ENCODE measurements around the gene KIRREL3. TPM values are rescaled to one million over a fixed set of nuclear protein-coding genes. Genes with fewer than 3 reads are reported as not detected.

The KIRREL3 gene
- total RNA-seq, 2 donors from 2014 or later, result 0.61 to 0.64 TPM

DNA sequence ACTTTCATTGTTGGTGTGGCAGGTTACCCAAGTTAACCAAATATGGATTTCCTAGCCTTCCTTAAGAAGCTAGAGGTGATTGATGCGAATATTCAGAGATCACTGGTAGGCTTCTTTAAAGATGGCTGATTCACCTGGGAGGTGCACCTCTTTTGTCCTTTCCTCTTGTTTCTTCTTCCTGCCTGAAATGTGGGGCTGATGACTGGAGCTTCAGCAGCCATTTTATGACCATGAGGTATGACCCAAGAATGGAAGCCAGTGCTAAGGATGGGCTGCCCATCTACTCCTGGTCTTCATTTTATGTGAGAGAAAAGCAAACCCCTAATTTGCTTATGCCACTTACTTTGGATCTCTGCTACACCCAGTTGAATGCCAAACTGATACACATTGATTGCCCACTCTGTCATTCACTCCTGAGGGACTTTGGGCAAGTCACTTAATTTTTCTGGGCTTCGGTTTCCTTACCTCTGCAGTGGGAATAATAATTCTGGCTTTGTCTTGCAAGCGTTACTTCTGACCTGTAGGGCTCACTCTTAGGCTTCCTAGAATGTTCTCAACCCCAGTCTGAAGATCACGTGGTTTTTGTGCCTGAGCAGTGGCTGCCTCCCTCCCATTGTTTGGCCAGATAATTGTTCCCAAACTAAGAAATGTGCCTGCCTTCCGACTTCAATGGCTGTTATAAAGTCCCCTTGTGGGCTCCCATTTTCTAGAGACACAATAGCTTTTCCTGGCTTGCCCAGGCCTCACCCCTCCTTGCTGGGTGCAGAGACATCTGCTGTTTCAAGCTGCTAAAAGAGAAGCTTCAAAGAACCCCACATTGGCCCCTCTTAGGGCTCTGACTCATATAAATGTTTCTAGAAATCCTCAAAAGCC lies 402.0 kb downstream of the KIRREL3 start:
- Histone ChIP-seq H3K9ac (ENCODE audit: low read depth in 2 of 2, low read length in 2 of 2) (no peak overlapping the region), H3K4me1 (no peaks in the 10 kb centered on the region), H3K4me3 (no peak overlapping the region), H3K9me3 (no peaks in the 10 kb centered on the region), H3K27me3 (no peaks in the 10 kb centered on the region), H3K36me3 (no peaks in the 10 kb centered on the region), H3K27ac (no peak overlapping the region)
- intact Hi-C loops (cut with DNase I), result no loop called here
- TF ChIP-seq, protein P1, sequence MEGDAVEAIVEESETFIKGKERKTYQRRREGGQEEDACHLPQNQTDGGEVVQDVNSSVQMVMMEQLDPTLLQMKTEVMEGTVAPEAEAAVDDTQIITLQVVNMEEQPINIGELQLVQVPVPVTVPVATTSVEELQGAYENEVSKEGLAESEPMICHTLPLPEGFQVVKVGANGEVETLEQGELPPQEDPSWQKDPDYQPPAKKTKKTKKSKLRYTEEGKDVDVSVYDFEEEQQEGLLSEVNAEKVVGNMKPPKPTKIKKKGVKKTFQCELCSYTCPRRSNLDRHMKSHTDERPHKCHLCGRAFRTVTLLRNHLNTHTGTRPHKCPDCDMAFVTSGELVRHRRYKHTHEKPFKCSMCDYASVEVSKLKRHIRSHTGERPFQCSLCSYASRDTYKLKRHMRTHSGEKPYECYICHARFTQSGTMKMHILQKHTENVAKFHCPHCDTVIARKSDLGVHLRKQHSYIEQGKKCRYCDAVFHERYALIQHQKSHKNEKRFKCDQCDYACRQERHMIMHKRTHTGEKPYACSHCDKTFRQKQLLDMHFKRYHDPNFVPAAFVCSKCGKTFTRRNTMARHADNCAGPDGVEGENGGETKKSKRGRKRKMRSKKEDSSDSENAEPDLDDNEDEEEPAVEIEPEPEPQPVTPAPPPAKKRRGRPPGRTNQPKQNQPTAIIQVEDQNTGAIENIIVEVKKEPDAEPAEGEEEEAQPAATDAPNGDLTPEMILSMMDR (IDR thresholded peaks at IDR 0.05), result no peak
- no peak for DNase-seq

DNA sequence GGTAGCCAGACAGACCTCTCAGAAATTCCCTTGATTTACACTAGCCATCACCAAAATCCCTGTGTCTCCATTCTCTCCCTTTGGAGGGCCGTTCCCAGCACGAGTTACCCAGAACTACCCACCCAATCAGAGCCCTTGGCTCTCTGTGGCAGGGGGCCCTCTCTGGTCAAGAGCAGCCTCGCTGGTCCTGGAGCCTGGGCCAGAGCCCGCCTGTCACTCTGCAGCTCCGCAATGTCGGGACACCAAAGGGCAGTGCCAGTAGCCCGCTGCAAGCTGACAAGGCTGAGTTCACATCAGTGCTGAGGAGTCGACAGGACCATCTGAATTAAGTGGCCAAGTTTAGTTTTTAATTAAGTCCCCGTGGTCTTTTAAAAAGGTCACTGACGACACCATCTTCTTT lies 403.5 kb downstream of the KIRREL3 start:
- DNase-seq, result no peak
- Histone ChIP-seq H3K36me3 (no peaks in the 10 kb centered on the region), H3K9me3 (no peaks in the 10 kb centered on the region), H3K27me3 (no peaks in the 10 kb centered on the region), H3K27ac (no peak overlapping the region), H3K4me1 (no peaks in the 10 kb centered on the region), H3K4me3 (no peak overlapping the region), H3K9ac (ENCODE audit: low read depth in 2 of 2, low read length in 2 of 2) (no peak overlapping the region)
- intact Hi-C loops (cut with DNase I), result no loop called here
- TF ChIP-seq, protein P1 (IDR thresholded peaks at IDR 0.05), result no peak

DNA sequence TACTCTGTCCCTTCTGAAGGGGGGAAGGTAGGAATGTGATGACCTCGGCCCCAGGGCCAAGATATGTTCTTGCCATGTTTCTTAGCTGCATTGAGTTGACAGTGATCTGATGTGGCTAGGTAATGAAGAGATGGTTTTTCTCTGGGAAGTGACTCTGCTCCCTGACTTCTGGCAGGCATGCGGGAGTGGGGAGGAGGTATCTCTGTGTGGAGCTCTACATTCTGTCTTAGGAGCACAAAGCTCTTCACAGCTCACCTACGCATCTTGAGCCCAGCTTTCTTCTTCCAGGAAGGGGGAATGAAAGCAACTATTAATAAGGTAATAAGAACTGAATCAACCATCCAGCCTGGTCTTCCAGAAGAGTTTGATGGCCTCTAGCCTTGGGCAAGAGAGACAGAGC lies 404.1 kb downstream of the KIRREL3 start:
- DNase-seq, result no peak
- Histone ChIP-seq H3K27ac (no peak overlapping the region), H3K9me3 (no peaks in the 10 kb centered on the region), H3K36me3 (no peaks in the 10 kb centered on the region), H3K4me3 (no peak overlapping the region), H3K4me1 (no peaks in the 10 kb centered on the region), H3K27me3 (no peaks in the 10 kb centered on the region), H3K9ac (ENCODE audit: low read depth in 2 of 2, low read length in 2 of 2) (no peak overlapping the region)
- TF ChIP-seq, protein P1 (IDR thresholded peaks at IDR 0.05), result no peak
- intact Hi-C loops (cut with DNase I), result no loop called here

DNA sequence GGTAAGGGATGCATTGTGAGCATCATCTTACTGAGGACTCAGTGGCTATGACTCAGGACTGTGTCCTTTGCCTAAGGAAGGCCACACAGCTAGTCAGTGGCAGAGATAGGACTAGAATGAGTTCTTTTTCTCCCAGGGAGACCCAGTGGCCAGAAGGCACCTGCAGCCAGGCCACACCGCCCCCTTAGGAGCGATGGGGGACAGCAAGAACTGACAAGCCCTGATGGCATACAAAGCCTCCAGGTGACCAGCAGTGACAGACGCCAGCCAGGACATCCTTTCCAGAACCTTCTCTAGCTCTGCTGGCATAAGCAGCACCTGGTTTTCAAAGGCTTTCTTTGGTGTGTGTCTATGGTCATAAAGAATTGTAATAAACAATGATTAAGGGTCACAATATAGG lies 405.0 kb downstream of the KIRREL3 start:
- TF ChIP-seq, protein P1 (IDR thresholded peaks at IDR 0.05), result no peak
- intact Hi-C loops (cut with DNase I), result no loop called here
- no peaks in the 10 kb centered on the region for H3K9me3 ChIP-seq
- H3K4me3 ChIP-seq, result no peak overlapping the region
- H3K4me1 ChIP-seq, result no peaks in the 10 kb centered on the region
- H3K36me3 ChIP-seq, result no peaks in the 10 kb centered on the region
- no peaks in the 10 kb centered on the region for H3K27me3 ChIP-seq
- H3K9ac ChIP-seq (ENCODE audit: low read depth in 2 of 2, low read length in 2 of 2), result no peak overlapping the region
- no peak overlapping the region for H3K27ac ChIP-seq
- DNase-seq, result no peak

DNA sequence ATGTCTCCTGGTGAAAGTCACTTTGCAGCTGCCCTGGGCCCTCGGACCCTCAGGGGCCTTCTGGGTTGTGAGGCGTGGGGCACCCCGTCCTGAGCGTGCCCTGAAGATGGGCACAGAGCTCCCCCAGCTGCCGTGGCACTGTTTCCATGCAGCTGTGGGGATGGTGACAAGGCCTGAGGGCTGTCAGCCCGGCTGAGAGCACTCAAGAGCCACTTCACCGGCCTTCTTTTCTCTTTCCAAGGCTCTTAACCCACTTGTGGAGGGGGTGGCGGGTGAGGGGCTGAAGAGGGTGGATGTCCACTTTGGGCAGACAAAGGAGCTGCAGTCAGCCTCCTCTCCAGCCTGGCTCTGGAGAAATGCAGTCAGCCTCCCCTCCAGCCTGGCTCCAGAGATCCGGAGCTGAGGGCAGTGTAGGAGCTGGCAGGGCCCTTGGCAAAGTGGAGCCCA lies 405.6 kb downstream of the KIRREL3 start:
- H3K4me1 ChIP-seq, result no peaks in the 10 kb centered on the region
- intact Hi-C loops (cut with DNase I), result no loop called here
- TF ChIP-seq, protein P1 (IDR thresholded peaks at IDR 0.05), result no peak
- no peak overlapping the region for H3K4me3 ChIP-seq
- H3K36me3 ChIP-seq, result no peaks in the 10 kb centered on the region
- H3K9ac ChIP-seq (ENCODE audit: low read depth in 2 of 2, low read length in 2 of 2), result no peak overlapping the region
- DNase-seq, result no peak
- no peaks in the 10 kb centered on the region for H3K9me3 ChIP-seq
- H3K27me3 ChIP-seq, result no peaks in the 10 kb centered on the region
- H3K27ac ChIP-seq, result no peak overlapping the region
